HG03025 (cell line): Measurements from ENCODE around the gene MLIP.
"Not testable (repeated sequence)": the region's sequence is repeated elsewhere in the genome, so short reads cannot be mapped to it uniquely, and the experiment has no call there.

ENCODE experiments used
- ATAC-seq: cut with Tn5 transposase; IDR thresholded peaks from one replicate; pipeline ENCODE4 v1.9.1; 2021; ENCODE audit warnings: mild to moderate bottlenecking, moderate library complexity; ENCODE audit not compliant: unreplicated experiment, low FRiP score

The MLIP gene, protein sequence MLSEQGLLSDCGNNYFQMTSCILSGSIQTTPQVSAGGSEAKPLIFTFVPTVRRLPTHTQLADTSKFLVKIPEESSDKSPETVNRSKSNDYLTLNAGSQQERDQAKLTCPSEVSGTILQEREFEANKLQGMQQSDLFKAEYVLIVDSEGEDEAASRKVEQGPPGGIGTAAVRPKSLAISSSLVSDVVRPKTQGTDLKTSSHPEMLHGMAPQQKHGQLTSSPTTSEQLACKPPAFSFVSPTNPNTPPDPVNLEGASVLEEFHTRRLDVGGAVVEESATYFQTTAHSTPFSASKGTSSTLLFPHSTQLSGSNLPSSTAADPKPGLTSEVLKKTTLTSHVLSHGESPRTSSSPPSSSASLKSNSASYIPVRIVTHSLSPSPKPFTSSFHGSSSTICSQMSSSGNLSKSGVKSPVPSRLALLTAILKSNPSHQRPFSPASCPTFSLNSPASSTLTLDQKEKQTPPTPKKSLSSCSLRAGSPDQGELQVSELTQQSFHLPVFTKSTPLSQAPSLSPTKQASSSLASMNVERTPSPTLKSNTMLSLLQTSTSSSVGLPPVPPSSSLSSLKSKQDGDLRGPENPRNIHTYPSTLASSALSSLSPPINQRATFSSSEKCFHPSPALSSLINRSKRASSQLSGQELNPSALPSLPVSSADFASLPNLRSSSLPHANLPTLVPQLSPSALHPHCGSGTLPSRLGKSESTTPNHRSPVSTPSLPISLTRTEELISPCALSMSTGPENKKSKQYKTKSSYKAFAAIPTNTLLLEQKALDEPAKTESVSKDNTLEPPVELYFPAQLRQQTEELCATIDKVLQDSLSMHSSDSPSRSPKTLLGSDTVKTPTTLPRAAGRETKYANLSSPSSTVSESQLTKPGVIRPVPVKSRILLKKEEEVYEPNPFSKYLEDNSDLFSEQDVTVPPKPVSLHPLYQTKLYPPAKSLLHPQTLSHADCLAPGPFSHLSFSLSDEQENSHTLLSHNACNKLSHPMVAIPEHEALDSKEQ

DNA sequence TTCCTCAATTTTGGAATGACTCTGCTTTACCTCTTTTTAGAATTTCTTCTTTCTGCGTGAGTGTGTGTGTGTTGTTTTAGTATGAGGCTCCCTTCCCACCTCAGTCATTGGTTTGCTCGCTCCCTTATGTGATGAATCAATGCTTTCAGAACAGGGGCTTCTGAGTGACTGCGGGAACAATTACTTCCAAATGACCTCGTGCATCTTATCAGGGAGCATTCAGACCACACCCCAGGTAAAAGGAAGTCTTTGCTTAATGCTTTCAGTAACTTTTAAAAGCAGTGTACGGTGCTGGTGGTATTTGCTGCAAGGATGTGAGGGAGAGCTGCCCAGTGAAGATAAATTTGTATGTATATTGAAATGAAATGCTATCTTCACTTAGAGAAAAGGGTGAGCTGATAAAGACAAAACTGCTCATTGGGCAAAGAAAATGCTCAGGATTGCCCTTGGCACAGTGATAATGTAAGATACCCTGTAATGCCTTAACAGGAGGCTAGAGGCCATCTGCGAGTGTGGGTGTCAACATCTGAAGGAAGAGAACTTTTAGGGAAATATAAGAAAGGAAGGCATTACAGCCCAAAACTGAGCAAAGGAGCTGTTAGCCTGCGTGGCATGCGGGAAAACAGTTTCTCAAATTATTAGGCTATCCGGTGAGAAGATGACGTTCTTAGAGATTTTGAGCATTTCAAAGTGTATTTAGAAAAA is at the start of gene MLIP:
Gene MLIP, plus strand, starts transcription at position 103 of the 705 bp plus-strand sequence. Its CDS starts 37 bp downstream, at position 140.
- ATAC-seq: no peak

DNA sequence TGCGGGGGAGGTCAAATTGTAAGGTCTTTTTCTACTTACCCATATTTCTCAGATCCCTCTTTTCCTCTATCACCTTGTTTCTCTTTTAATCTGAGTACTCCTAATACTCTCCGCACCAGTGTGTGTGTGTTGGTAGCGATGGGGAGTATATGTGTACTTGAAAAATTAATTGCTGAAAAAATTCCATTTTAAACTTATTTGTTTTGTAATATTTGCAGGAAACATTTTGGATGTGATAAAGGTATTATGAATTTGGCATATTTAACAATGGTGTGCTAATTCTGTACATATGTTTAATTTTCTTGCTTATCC is 48.1 kb upstream of the MLIP start:
- ATAC-seq: no peak

DNA sequence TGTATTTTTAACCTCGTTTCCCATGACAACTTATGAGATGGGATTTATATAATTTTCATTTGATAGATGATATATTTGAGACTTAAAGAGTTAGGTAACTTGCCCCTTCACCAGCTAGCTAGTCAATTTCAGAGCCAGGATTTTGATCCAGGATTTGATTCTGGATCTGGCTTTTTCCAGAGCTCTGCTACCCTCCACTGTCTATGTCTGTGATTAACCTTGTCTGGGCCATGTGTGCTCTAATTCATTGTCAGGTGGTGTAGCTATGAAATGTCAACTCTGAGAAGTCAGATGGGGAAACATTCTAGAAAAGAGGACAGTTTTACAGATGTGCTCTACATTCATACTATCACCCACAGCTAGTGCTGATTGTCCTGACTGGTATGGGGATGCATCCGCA is 42.5 kb upstream of the MLIP start:
- ATAC-seq: no peak

DNA sequence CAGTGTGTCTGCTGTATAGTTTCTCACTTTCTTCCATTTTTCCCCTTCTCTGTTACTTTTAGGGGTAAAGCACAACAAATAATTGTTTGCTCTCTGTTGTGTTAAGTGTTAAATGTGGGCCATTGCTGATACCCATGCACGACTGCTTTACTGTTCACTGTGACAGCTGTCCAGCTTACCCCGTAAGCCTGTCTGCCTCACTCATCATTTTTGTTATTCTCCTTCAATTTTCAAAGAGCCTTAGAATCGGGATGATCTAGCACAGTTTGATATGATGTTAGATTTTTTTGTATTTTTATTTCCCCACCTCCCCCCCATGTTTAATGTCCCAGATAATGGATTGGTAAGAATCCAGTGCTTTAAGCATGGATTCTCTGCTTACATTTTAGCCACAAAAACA is 41.2 kb upstream of the MLIP start:
- no peak for ATAC-seq

DNA sequence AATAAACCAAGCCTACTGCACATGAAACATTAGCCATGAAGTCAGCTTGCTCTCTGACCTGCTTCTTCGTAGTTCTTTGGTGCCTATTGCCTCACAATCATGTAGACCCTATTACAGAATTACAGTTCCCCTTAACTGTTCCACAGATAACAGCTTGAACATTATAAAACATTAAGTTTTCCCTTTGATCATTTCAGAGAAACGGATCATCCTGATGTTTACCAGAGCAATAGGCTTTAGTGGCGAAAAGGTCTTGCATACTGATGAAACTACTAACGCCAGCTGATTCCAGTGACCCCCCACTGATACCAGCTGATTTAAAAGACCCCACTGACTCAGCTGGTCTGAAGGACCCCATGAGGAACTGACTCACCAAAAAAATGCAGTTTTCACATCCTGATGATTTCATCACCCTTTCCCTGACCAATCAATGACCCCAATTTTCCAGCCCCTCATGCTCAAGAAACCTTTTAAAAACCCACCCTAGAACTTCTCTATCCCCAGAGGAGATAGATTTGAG is 39.4 kb upstream of the MLIP start:
- no peak for ATAC-seq

DNA sequence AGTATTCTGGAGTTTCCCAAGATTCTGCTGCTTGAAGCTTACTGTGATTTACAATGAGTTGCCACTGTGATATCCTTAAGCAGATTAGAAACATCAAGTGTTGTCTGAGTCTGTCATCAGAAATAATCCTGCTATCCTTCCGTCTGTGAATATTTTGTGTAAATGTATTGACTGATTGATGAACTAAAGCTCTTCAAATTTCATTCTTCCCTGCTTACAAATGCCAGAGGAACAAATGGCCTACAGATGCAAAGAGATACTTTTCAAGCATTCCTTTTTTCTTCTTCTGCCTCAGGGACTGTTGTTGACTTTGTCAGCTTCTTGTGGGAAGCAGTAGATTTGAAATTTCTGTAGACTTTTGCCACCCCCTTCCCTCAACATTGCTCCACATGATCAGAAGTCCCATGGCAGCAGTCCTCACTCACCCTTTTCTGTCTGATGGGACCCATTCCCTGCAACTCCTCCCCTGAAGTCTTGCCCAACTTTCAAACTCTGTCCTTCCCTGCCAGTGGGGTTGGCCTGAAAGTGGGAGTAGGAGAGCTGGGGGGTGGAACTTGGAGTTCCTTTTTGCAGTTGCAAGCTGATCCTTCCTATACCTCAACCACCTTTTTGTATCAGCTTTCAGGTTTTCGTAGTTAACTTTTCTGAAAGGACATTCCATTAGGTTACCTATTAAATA is 38.5 kb upstream of the MLIP start:
- ATAC-seq: no peak

DNA sequence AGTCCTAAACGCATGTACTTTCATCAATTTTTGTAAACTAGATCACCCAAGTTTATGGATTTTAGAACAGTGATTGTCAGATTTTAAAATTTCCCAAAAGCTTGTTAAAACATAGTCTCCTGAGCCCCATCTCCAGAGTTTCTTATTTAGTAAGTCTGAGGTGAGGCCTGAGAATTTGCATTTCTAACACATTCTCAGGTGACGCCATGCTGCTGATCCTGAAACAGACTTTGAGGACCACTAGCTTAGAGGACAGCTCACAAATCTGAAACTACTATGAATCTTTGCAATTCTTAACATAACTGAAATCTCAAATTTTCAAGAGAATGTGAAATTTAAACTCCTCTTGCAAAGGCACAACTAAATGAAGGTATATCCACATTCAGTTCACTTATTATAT is 37.8 kb upstream of the MLIP start:
- ATAC-seq: no peak

DNA sequence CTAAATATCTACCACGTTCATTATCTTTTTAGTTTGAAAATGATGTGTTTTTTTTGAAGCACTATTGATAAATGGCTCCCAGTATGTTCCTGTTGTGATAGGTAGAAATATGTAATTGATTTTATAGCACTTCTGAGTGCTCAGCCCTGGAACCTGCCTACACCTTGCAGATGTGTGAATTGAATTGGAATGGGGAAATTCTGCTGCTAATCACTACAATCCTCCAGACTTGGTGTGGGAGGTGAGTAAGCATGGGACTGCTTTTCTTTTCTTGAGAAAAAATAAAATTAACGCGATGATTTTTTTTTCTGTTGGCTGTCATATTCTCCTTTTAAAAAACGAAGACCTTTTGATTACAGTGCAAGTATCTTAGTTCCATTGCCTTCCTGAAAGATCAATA is 37.1 kb upstream of the MLIP start:
- no peak for ATAC-seq

DNA sequence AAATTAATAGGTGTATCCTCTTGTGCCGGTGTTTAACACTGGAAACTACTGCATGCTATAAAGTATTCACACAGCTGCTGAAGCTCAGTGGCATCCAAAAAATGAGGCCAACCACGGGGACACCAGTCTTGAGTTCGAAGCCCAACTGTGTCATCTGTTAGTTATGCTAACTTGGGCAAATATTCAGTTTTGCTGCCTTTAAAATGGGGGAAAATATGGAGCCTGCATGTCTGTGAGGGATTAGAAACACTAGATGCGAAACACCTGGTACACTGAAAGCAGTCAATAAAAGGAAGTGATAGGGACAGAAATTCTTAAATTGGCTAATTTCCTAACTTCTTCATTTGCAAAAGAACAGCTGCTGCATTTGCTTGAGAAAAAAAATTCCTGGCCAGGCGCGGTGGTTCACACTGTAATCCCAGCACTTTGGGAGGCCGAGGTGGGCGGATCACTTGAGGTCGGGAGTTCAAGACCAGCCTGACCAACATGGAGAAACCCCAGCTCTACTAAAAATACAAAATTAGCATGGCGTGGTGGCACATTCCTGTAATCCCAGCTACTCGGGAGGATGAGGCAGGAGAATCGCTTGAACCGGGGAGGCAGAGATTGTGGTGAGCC is 36.6 kb upstream of the MLIP start:
- no peak for ATAC-seq

DNA sequence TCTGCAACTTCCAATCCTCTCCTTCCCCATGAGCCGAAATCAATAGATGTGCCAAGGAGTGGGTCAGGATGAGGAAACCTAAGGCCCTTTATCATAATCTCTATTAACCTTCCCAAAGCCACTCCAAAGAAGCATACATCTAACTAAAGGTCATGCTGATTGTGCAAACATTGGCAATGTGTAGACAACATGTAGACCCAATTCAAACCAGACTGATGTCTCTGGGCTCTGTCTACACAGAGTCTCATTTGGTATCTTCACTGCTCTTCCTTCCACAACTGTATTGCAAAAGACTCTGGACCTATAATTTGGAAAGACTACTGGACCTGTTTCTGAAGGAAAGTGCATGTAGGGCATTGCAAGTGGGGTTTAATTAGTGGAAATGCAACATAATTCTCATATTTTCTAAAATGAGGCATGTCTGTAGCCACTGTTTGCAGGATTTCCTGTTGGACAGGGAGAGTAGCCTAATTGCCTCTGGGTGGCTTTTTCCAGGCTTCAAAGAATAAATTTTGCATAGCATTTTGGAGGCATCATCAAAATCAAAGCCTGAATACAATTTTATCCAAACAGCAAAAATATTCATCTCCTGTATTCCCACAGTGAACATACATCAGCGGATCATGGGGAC is 35.0 kb upstream of the MLIP start:
- no peak for ATAC-seq

DNA sequence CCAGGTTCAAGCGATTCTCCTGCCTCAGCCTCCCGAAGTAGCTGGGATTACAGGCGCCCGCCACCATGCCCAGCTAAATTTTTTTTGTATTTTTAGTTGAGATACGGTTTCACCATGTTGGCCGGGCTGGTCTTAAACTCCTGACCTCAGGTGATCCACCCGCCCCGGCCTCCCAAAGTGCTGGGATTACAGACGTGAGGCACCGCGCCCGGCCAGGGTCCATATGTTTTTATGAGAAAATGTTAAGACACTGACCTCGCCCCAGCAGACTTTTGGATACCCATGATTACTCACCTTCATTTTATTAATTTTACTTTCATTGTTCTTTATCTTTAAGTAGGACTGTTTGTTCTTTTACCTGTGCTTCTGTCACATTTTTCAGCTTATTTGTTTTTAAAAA is 29.7 kb upstream of the MLIP start:
- not testable (repeated sequence) for ATAC-seq

DNA sequence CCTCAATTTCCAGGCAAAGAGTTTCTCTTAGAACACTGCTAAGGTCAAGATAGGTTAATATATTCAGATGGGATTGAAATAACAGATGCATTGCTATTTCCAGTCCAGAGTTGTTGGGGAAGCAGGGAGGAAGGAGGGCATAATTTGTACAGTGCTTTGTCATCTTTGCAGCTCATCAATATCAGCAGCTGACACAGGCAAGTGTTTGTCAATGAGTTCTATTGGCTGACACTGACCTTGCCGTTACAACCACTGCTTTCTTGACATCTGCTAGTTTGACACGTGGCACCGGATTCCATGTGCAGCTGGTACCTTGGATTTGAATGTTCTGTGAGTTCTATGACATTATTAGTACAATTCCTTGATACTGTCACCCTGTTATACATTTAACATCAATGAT is 28.0 kb upstream of the MLIP start:
- no peak for ATAC-seq

DNA sequence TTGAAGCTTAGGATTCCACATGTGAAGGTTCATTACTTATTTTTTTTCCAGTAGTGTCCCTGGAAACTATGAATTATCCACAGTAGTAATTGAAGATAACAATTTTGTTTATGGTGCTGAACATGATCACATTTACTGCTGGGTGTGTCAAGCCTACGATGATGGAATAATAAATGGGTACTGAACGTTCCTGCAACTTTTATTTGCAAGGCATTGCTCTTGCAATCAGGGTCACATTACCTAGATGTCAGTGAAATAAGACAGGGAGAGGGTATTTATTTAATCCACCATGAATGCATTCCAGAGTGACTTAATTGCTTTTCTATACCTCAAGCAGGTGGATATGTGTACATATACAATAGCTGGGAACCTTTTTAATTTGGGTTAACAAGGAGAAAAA is 27.0 kb upstream of the MLIP start:
- no peak for ATAC-seq

DNA sequence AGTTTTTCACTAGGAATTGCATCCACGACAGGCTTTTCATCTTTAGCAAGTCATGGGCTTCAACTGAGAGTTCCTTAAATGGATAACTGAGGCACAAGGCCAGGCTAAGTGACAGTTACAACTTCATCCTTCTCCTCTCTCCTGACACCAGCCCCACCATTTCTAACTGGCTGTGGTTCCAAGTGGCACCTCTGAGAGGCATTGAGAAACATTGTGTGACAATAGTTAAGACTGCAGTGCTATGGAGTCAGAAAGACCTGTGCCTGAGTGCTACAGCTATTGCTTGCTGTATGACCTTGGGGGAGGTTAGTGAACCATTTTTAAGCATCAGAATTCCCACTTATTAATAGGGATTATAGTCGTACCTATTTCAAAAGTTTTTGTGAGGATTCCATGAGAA is 26.2 kb upstream of the MLIP start:
- ATAC-seq: no peak

DNA sequence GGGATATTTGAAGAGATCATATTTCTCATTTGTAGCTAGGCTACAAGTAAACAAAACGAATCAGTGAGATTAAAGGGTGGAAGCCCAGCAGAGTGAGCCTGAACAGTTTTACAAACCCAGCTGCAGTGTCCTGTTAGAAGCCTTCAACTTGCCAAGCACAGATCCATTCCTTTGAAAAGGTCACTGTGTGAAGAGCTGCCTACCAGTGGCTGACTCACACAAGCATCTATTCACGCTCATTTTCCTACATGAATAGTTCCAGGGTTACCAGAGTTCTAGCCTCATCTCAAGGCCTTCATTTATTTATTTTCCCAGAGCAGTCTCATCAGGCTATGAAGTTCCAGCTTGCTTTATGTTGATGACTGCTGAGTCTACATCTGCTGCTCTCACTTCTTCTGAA is 25.7 kb upstream of the MLIP start:
- ATAC-seq: no peak

DNA sequence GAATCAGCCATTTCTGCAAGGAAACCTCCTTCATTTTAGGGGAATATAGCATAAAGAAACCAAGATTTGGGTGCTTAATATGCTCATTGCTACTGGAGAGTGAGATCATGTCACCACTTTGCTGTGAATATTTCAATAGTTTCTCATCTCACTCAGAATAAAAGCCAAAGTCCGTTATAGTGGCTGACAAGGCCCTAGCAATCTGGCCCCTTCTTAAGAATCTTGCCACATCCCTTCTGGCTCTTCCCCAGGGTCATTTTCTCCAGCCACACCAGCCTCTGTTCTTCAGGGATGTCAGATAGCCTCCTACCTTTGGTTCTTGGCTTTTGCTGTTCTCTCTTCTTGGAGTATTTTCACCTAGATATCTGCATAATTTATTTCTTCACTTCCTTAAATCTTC is 24.8 kb upstream of the MLIP start:
- no peak for ATAC-seq

DNA sequence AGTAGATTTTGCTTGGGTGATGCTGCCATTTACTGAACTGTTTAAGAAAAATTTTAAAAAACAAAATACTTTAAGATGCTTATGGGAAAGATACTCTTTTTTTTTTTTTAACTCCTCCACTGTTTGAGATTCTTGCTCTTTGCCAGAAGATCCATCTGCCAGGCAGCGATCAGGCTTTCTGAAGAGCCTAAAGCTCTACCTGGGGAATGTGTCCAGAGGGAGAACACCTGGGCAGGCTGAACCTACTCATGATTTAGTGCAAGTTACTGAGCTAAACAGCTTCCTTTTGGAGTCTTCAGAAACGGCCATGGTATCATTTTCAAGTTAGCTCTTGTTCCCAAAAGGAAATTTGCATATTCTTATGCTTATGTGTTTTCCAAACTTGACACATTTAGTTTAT is 23.5 kb upstream of the MLIP start:
- no peak for ATAC-seq

DNA sequence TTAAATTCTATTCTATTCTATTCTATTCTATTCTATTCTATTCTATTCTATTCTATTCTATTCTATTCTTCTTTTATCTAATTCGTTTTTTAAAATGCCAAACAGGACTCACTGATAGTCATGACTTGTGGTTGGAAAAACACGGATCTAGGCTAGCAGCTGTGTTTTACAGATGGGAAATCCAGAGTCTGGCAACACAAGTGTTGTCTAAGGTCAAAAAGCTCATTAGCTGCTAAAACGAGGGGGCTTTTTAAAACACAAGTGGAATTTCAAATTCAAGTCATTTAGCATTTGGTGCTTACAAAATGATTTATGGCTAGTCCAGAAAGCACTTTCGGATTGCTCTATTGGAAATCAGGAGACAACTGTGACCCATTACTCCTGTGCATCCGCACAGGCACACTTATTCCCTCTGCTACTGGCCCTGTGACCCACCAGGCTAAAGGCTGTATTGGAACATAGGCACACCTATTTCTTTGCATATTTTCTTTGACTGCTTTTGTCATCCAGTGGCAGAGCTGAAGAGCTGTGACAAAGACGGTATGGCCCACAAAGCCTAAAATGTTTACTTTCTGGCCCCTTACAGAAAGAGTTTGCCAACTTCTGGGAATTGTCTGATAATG is 17.8 kb upstream of the MLIP start:
- ATAC-seq: no peak

DNA sequence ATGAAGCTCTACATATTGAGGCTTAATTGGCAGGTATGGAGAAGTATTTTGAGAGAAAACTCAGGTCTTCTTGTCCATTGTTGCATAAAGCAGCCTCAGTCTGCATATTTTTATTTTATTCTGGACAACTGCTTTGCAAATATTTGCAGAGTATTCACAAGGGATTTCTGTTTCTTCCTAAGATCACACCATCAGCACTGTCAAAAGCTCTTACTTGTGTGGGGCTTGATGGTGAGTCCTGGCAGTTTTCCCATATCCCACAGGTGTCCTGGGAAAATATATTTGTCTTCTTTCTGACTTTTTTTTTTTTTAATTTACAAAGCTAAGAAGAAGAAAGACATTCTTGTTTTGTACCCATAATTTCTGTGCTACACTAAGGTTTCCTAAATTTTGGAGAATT is 16.9 kb upstream of the MLIP start:
- no peak for ATAC-seq
